CD14-positive monocyte (primary cell): ENCODE measurements around the gene GABBR2. TPM values are rescaled to one million over a fixed set of nuclear protein-coding genes. Genes with fewer than 3 reads are reported as not detected.

Experiments used
- DNase-seq, 3 donors: peaks; one replicate each; pipeline ENCODE4 v3.0.0-alpha.2; 2011 to 2022
- H2AFZ ChIP-seq: 2 replicates; pipeline ENCODE4 v1.6.0; 2012; ENCODE audit warnings: mild to moderate bottlenecking, low read depth, low read length, inconsistent platforms; ENCODE audit not compliant: insufficient read depth, poor library complexity, severe bottlenecking
- H3K27ac ChIP-seq, 2 donors: 1 replicate in 1 of 2; 2 replicates in 1 of 2; pipeline ENCODE4 v1.5.1; 2012 to 2013; ENCODE audit warnings: low read length in 2 of 2, control low read depth in 1 of 2, inconsistent platforms in 1 of 2, low read depth in 1 of 2, mild to moderate bottlenecking in 1 of 2
- H3K27me3 ChIP-seq, 2 donors: one replicate each; pipeline versions ENCODE4 v1.6.0 to v1.6.1; 2011 to 2013; ENCODE audit warnings: low read length in 2 of 2; ENCODE audit not compliant: control insufficient read depth in 2 of 2, insufficient read depth in 2 of 2
- H3K36me3 ChIP-seq, 2 donors: replicated peaks in 1 of 2; 1 replicate in 1 of 2; 2 replicates in 1 of 2; pipeline versions ENCODE4 v1.5.1 to v1.6.1; 2012 to 2013; ENCODE audit warnings: low read length in 2 of 2, control low read depth in 1 of 2, inconsistent platforms in 1 of 2, mild to moderate bottlenecking in 1 of 2; ENCODE audit not compliant: insufficient read depth in 2 of 2, control insufficient read depth in 1 of 2
- H3K4me1 ChIP-seq, 2 donors: 1 replicate in 1 of 2; 2 replicates in 1 of 2; pipeline versions ENCODE4 v1.5.1 to v1.6.1; 2012 to 2013; ENCODE audit warnings: low read length in 2 of 2, control low read depth in 1 of 2, inconsistent platforms in 1 of 2, mild to moderate bottlenecking in 1 of 2, moderate library complexity in 1 of 2; ENCODE audit not compliant: insufficient read depth in 2 of 2, control insufficient read depth in 1 of 2
- H3K4me2 ChIP-seq: replicated peaks from 2 replicates; pipeline ENCODE3; 2012; ENCODE audit warnings: low read length, moderate library complexity, mild to moderate bottlenecking; ENCODE audit not compliant: poor library complexity, severe bottlenecking; ENCODE audit errors: extremely low read depth
- H3K4me3 ChIP-seq, 3 experiments: fragments of 200-600 bp in 1 of 3; sonication (generic) in 1 of 3; replicated peaks in 1 of 3; 1 replicate in 2 of 3; 2 replicates in 1 of 3; pipeline ENCODE4 v1.5.1; 2011 to 2013; ENCODE audit warnings: low read length in 3 of 3, mild to moderate bottlenecking in 3 of 3, control low read depth in 2 of 3, low read depth in 2 of 3, inconsistent platforms in 1 of 3, moderate library complexity in 1 of 3
- H3K79me2 ChIP-seq: 2 replicates; pipeline ENCODE4 v1.6.0; 2012; ENCODE audit warnings: mild to moderate bottlenecking, control low read depth, inconsistent platforms, low read length, moderate library complexity; ENCODE audit not compliant: insufficient read depth
- H3K9ac ChIP-seq: 2 replicates; pipeline ENCODE4 v1.6.0; 2017; ENCODE audit warnings: low read length, mild to moderate bottlenecking; ENCODE audit not compliant: insufficient read depth, poor library complexity, severe bottlenecking
- H3K9me3 ChIP-seq, 2 donors: replicated peaks in 1 of 2; 1 replicate in 1 of 2; 2 replicates in 1 of 2; pipeline versions ENCODE4 v1.5.1 to v1.6.1; 2012 to 2013; ENCODE audit warnings: low read length in 2 of 2, control low read depth in 1 of 2; ENCODE audit not compliant: control insufficient read depth in 1 of 2, insufficient read depth in 1 of 2
- H4K20me1 ChIP-seq: 2 replicates; pipeline ENCODE4 v1.6.0; 2012; ENCODE audit warnings: mild to moderate bottlenecking, low read length, control low read depth, moderate library complexity; ENCODE audit not compliant: insufficient read depth
- H3K27ac Mint-ChIP-seq, 7 donors: one replicate each; pipeline ENCODE4 v1.8.0; 2020; ENCODE audit warnings: mild to moderate bottlenecking in 7 of 7, mixed read lengths in 7 of 7, moderate library complexity in 6 of 7, inconsistent platforms in 2 of 7
- H3K27me3 Mint-ChIP-seq, 3 donors: one replicate each; pipeline ENCODE4 v1.8.0; 2021 to 2022; ENCODE audit warnings: low read depth in 3 of 3, mild to moderate bottlenecking in 3 of 3, mixed read lengths in 3 of 3, moderate library complexity in 3 of 3, inconsistent platforms in 1 of 3
- H3K36me3 Mint-ChIP-seq, 2 donors: one replicate each; pipeline ENCODE4 v1.8.0; 2020; ENCODE audit warnings: mixed read lengths in 2 of 2, inconsistent platforms in 1 of 2, mild to moderate bottlenecking in 1 of 2
- H3K4me1 Mint-ChIP-seq: one replicate; pipeline ENCODE4 v1.8.0; 2020; ENCODE audit warnings: mild to moderate bottlenecking, mixed read lengths
- H3K4me3 Mint-ChIP-seq, 2 donors: one replicate each; pipeline ENCODE4 v1.8.0; 2020; ENCODE audit warnings: mild to moderate bottlenecking in 2 of 2, mixed read lengths in 2 of 2, moderate library complexity in 1 of 2
- H3K9me3 Mint-ChIP-seq, 7 donors: one replicate each; pipeline ENCODE4 v1.8.0; 2020 to 2022; ENCODE audit warnings: mixed read lengths in 7 of 7, mild to moderate bottlenecking in 6 of 7, moderate library complexity in 6 of 7, inconsistent platforms in 2 of 7
- CTCF ChIP-seq: fragments of 200-600 bp; IDR thresholded peaks from one replicate; pipeline ENCODE4 v1.8.0; 2022; ENCODE audit warnings: antibody characterized with exemption, mild to moderate bottlenecking
- WGBS: methylation state at CpG from one replicate; pipeline ENCODE4 v1.1.5; 2013; ENCODE audit warnings: missing lambda C conversion rate; ENCODE audit not compliant: insufficient coverage; 5-methylcytosine and 5-hydroxymethylcytosine counted together
- intact Hi-C, 2 donors: fragments of 100-400 bp; cut with micrococcal nuclease; formaldehyde crosslinking; loops; one replicate each; pipeline versions ENCODE4 v1.15.0 to v1.15.1; 2023
- polyA plus RNA-seq, 3 donors: library from polyadenylated mRNA; depleted of rRNA in 1 of 3; unstranded in 2 of 3; stranded (reverse) in 1 of 3; fragments of 300-500 nt in 2 of 3; fragments of >200 nt in 1 of 3; fragmentation: Illumina TruSeq in 2 of 3; gene quantifications; 1 replicate in 2 of 3; 2 replicates in 1 of 3; pipeline ENCODE4 v1.2.3, GENCODE V29; 2012 to 2021

The GABBR2 gene
- polyA plus RNA-seq, 3 donors, result not detected

- no peak overlapping the region for H3K4me2 ChIP-seq
- DNase-seq, result no peak
- peaks cover 0 to 2% (median 0%) of the 10 kb centered on the region in 7 donors for H3K9me3 Mint-ChIP-seq
- H3K27ac Mint-ChIP-seq, result no peak overlapping the region
- H3K4me3 ChIP-seq, result no peak overlapping the region
- H3K9ac ChIP-seq, result no peak overlapping the region
- H3K4me1 Mint-ChIP-seq, result no peaks in the 10 kb centered on the region
- no peak overlapping the region for H2AFZ ChIP-seq
- no peaks in the 10 kb centered on the region for H3K36me3 ChIP-seq
- H3K9me3 ChIP-seq, result no peaks in the 10 kb centered on the region
- no peaks in the 10 kb centered on the region for H3K79me2 ChIP-seq
- 88% methylated on average over 4 of the region's 5 CpGs for WGBS
- TF ChIP-seq CTCF, result no peak
- no peaks in the 10 kb centered on the region for H3K4me1 ChIP-seq
- no peaks in the 10 kb centered on the region for H4K20me1 ChIP-seq
- intact Hi-C loops, result no loop called here
- H3K27ac ChIP-seq, result no peak overlapping the region
- H3K36me3 Mint-ChIP-seq, result no peaks in the 10 kb centered on the region
- H3K4me3 Mint-ChIP-seq, result no peak overlapping the region
- no peaks in the 10 kb centered on the region for H3K27me3 ChIP-seq
- H3K27me3 Mint-ChIP-seq, result peaks cover 3 to 8% (median 4%) of the 10 kb centered on the region in 3 donors
Measured at GRCh38 chr9:98291820-98292219, 416.9 kb downstream of the GABBR2 start.

GRCh38 chr9:98290411-98290810 lies 418.3 kb downstream of the GABBR2 start:
- H4K20me1 ChIP-seq, result no peaks in the 10 kb centered on the region
- H3K4me3 Mint-ChIP-seq, result no peak overlapping the region
- no peaks in the 10 kb centered on the region for H3K4me1 Mint-ChIP-seq
- no peak overlapping the region for H3K27ac ChIP-seq
- H3K27ac Mint-ChIP-seq, result peak overlapping the region in 1 of 7 donors; percentile 40
- no peaks in the 10 kb centered on the region for H3K36me3 ChIP-seq
- no peak overlapping the region for H3K4me3 ChIP-seq
- no peak for TF ChIP-seq CTCF
- no peak overlapping the region for H3K9ac ChIP-seq
- no peaks in the 10 kb centered on the region for H3K27me3 ChIP-seq
- no peaks in the 10 kb centered on the region for H3K79me2 ChIP-seq
- no peak overlapping the region for H2AFZ ChIP-seq
- H3K9me3 ChIP-seq, result no peaks in the 10 kb centered on the region
- H3K27me3 Mint-ChIP-seq, result peaks cover 3 to 8% (median 4%) of the 10 kb centered on the region in 3 donors
- 94% methylated on average over 14 of the region's 18 CpGs for WGBS
- intact Hi-C loops, result no loop called here
- no peaks in the 10 kb centered on the region for H3K36me3 Mint-ChIP-seq
- no peak for DNase-seq
- H3K9me3 Mint-ChIP-seq, result peaks cover 0 to 2% (median 0%) of the 10 kb centered on the region in 7 donors
- H3K4me1 ChIP-seq, result no peaks in the 10 kb centered on the region
- H3K4me2 ChIP-seq, result no peak overlapping the region
